Pulmonary artery endothelial cell (primary cell): Measurements from ENCODE around the gene ATG7. TPM values are rescaled to one million over a fixed set of nuclear protein-coding genes. Genes with fewer than 3 reads are reported as not detected.
"Not testable (repeated sequence)": the region's sequence is repeated elsewhere in the genome, so short reads cannot be mapped to it uniquely, and the experiment has no call there.

Experiments used
- DNase-seq: peaks from one replicate; pipeline ENCODE4 v3.0.0-alpha.2; 2011; ENCODE audit warnings: low read depth, low spot score
- total RNA-seq: library from RNA; depleted of rRNA; stranded (reverse); fragments of >200 nt; gene quantifications from 2 replicates; pipeline ENCODE4 v1.2.3, GENCODE V29; 2014

ATG7 gene
- total RNA-seq, 1 donor from 2014 or later = 52.4 TPM

DNA sequence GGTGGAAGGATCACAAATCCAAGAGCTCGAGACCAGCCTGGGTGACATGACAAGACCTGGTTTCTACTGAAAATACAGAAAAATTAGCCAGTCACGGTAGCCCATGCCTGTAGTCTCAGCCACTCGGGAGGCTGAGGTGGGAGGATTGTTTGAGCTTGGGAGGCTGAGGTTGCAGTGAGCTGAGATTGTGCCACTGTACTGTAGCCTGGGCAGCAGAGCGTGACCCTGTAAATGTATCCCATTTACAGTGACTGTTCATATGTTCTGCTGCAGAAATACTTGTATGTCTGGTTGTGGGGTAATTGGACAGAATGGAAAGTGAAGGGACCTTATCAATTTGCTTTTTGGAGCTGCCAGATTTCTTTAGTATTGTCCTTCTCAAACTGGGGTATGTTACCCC lies 24.9 kb downstream of the ATG7 start:
- no peak for DNase-seq

DNA sequence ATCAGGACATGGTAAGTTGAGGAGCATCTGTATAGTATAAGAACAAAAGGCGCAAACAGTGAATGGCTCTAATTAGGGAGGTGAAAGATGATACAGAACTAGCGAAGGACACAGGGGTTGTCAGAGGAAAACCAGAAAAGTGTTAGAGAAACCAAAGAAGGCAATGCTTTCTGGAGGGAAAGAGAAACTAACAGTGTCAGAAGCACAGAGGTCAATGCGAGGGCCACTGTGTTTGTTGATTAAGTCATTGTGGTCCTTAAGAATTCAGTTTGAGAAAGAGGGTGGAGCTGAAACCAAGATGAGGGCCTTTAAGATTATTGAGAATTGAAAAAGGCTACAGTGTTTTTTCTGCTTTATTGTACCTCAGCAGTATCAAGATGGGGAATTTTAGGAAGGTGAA lies 28.8 kb downstream of the ATG7 start:
- DNase-seq = no peak

DNA sequence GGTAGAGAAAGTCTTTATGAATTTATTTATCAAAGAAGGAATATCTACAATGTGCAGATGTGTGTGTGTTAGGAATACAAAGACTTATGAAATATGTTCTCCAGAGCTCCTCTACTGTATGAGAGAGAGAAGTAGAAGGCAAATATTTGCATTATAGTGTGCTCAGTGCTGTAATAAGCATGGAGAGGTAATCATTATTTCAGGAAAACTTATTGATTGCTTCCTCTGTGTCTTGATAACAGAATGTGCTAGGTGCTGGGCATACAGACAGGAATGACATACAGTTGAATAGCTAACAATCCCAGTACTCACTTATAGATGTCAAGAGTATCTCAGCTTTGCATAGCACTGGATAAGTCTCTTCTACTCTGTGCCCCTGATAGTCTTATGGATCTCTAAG lies 30.2 kb downstream of the ATG7 start:
- no peak for DNase-seq

DNA sequence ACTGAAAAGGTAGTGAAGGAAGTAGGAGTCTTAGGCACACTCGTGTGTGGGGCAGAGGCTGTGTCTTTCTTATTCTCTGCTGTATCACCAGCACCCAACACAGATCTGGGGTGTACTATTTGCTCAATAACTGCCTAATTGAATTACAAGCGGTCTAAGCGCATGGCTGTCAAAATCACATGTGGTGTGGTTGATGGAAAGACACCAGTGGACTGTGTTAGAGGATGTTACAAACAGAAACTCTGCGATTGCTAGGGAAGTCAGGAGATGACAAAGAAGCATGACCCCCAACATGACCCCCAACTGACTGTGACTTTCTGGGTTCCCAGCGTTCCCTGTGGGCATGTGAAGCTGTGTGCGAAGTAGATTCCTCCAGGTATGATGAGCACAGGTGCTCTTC lies 32.0 kb downstream of the ATG7 start:
- no peak for DNase-seq

DNA sequence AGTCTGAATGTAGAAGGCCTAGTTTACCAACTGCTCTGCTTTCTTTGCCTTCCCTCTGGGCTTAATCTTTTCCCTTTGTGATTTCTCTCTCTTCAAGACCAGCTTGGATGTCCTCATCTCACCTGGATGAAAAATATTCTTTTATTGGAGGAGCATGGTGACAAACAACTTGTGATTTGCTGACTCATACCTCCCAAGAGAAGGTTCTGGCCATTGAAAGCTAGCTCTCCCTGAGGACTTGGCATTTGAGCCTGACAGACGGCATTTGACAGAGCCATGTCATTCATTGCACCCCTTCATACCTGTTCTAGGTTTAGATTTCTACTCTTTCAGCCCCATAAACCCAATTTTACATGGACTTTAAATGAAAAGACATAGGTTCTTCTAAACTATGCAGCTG lies 33.3 kb downstream of the ATG7 start:
- no peak for DNase-seq

DNA sequence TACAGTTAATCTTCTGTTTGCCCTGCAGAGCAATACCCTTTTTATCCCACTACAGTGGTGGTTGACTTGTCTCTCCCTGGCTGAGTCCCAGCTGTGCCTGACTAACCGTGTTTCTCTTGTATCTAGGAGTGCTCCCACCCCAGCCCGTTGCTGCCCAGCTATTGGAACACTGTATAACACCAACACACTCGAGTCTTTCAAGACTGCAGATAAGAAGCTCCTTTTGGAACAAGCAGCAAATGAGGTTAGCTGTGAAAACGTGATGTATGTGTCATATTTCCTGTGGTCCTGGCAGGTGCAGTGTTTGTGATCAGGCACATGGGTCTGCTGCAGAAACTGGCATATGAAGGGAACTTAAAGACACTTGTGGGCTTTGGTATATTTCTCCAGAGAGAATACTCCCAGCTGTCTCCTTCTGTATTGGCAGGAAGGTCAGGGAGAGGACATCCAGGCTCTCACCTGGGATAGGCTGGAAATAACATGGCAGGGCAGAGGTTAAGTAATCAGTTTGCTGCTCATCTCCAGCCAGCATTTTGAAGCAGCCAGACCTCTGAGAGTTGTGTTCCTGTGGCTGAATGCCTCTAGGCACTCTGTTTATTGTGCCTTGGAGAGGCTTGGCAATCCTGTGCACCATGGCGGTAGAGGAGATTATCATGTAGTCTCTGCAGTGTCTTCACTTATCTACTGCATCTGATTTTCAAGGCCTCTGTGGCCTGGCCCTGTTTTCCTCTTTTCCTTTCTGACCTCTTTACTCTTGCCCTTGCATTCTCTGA lies 34.8 kb downstream of the ATG7 start:
- DNase-seq = peak; percentile 13

DNA sequence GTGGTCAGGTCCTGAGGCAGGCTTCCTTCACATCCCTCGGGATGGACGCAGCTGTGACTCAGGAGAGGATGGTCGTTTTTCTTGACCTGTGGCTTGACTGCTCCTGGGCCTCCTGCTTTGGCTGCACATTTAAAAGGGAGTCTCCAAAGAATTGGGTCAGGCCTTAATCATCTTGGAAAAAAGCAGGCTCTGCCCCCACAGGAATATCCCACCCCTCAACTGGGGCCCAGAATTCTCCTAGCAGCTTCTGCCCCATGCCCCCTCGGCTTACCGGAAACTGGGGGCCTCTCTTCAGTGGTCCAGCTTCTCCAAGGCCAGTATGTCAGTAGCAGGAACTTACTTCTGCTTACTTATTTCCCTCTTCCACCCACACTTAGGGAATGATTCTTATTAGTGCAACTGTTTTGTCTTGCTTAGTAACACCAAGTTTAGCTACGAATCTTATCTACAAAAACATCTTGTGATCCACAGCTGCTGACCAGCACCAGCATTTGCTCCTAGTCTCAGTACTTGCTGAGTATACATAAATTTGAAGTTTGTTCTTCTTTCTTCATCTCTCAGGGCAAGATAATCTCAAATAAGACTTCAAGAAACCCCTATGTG lies 35.7 kb downstream of the ATG7 start:
- DNase-seq = no peak

DNA sequence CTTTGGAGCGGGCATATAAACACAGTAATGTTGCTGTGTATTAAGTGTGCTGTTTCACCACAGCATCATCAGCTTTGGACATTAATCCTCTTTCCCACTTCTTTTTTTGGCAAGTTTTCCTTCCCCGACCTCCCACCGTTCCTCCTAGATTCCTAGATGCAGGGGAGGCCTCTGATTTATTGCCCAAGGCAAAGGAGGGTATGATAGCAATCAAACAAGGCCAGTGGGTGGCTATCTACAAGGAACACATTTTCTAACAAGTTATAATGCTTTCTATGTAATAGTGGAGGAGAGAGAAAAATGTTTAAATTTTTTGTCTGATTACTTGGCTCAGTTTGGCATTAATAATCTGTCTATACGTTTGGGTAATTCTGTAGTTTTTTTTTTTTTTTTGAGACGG lies 38.1 kb downstream of the ATG7 start:
- no peak for DNase-seq

DNA sequence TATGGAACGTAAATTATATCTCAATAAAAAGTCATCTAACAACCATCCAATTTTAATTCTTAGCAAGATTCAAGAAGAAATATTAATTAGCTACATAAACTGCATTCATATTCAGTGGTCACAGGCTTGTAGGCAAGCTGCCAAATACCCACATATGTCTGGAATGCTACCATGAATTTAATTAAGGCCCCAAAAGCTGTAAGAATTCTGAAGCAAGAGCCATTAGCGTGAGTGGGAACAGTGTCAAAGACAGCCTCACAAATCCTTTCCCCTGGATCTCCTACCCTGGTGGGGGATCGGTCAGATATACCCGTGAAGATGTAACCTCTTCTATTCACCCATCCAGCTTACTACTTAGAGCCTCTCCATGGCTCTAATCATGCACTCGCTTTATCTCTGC lies 40.0 kb downstream of the ATG7 start:
- no peak for DNase-seq

DNA sequence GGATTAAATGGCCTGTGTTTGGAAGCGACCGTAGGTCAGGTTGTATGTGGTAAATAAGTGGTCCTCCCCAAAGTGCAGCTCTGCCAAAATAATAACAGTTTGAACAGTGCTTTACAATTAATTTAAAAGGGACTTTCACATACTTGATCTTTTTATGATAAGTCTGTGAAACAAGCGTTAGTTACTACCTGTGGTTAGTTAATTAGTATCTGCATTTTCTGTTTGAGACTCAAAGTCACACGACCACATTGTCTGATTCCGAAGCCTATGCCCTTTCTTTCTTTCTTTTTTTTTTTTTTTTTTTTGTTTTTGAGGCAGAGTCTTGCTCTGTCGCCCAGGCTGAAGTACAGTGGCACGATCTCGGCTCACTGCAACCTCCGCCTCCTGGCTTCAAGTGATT lies 45.1 kb downstream of the ATG7 start:
- no peak for DNase-seq

DNA sequence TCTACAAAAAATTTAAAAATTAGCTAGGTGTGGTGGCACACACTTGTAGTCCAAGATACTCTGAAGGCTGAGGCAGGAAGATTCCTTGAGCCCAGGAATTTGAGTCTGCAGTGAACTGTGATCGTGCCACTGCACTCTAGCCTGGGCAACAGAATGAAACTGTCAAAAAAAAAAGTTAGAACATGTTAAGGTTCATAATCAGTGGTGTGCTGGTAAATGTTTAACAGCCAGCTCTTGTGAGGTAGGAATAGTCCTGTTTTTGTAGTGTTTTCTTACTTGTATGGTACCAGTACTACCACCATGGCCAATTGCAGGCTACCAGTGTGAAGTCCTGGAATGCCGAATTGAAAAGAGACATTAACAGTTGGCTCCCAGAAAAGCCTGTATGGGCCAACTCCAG lies 50.7 kb downstream of the ATG7 start:
- DNase-seq = no peak

DNA sequence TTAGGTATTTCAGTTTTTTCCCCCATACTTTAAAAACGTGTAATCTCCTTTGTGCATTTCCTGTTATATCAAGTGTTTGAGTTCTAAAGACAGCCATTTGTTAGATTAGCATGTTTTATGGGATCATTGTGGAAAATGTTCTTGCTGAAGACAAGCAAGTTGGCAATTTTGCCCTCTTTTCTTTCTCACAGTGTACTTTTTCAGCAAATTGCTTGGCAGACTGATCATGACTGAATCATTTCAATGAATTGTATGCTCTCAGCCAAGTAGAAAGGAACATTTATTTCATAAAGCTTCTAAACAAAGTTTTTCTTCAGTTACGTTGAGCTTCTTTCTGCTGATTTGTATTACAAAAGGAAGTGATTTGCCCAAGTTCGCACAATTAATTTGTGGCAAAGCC lies 51.6 kb downstream of the ATG7 start:
- no peak for DNase-seq

DNA sequence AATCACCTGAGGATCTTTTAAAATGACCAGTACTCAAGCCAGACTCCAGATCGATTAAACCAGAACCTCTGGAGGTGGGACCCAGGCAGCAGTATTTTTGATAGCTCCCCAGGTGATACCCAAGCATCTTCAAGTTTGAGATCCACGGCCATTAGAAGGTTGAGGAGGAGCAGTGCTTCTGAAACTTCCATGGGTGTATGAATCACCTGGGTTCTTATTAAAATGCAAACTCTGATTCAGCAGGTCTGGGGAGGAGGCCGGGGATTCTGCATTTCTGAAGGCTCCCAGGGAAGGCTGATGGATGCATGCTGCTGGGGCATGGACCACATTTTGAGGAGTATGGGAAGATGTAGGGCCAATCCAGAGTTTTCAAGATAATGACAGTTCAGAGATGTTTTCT lies 55.4 kb downstream of the ATG7 start:
- no peak for DNase-seq

DNA sequence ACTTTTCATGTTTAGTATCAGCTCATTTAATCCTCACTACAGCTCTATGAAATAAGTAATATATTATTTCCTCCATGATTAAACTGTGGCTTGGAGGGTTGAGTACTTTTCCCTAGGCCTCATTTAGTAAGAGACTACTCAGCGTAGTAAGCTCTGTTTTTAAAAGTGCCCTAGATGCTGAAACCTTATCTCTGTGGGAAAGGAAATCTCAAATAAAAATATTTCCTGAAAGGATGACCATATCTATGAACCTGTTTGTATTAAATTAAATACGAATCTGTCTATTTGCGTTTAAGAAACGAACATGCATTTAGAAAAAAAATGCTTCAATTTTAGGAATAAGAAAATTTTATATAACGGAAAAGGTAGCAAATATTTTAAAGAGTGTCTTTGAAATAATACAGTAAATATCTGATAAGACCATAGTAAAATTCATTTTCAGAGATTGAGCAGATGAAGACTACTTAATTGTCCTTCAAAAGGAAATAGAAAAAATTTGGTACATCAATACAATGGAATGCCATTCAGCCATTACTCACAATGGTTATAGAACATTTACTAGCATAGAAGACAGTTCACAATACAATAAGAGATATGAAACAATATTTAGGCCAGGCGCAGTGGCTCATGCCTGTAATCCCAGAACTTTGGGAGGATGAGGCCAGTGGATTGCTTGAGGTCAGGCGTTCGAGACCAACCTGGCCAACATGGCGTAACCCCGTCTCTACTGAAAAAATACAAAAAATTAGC lies 56.2 kb downstream of the ATG7 start:
- peak; percentile 47 for DNase-seq

DNA sequence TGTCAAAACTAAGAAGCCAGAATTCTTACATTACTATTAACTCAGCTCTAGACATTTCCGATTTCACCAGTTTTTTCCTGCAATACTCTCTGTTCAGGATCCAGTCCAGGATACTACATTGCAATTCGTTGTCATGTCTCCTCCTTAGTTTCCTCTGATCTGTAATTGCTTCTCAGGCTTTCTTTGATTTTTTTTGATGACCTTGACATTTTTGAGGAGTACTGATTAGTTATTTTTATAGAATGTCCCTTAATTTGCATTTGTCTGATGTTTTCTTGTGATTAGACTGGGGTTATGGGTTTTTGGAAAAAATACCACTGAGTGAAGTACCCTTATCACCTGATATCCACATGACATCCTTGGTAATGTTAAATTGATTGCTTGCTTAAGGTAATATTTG lies 57.6 kb downstream of the ATG7 start:
- DNase-seq = no peak

DNA sequence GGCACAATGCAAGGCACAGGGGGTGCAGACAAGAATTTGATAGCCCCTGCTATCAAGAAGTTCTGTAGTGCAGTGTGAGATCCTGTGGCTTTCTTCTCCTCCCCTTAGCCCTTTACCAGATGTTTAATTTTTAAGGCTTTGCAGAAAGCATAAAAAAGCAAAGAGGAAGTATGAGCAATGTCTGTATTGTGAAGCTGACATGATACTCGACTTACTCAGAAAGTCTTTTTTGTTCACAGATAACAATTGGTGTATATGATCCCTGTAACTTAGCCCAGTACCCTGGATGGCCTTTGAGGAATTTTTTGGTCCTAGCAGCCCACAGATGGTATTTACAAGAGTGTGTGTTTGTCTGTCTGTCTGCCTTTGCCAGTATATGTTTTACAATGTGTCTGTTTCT lies 58.9 kb downstream of the ATG7 start:
- DNase-seq = peak; percentile 19

DNA sequence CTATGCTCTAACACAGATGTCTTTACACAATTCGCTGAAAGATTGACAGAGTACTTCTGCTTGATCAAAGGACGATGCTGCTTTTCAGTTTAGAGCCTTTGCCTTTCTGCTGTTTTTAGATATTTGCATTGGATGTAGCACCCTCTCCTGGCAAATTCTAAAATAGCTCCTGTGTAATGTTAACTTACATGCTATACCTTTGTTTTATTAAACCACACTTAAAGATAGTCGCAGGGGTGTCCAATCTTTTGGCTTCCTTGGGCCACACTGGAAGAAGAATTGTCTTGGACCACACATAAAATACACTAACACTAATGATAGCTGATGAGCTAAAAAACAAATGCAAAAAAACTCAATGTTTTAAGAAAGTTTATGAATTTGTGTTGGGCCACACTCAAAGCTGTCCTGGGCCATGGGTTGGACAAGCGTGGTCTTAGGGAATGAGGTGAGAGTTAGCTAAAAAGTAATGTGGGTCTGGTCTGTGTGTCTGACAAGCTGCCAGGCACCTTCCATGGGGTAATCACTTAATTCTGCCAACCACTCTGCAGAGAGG lies 62.9 kb downstream of the ATG7 start:
- peak; percentile 46 for DNase-seq

DNA sequence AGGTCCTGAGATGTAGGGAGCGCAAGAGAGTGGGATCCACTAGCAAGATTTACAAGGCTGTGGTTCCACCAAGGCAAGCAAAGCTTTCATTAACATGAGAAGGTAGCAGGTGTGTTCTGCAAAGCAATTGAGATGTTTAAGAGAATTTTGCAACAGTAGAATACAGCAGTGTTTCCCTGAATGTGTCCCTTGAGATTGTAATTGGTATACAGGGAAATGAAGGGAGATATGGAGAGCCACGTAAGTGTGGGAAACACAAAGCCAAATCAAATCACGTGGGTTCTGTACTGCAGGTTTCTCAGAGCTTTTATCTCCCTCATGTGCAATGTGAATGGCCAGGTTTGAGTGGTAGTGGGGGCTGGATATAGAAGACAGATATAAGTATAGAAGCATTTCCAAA lies 67.3 kb downstream of the ATG7 start:
- no peak for DNase-seq

DNA sequence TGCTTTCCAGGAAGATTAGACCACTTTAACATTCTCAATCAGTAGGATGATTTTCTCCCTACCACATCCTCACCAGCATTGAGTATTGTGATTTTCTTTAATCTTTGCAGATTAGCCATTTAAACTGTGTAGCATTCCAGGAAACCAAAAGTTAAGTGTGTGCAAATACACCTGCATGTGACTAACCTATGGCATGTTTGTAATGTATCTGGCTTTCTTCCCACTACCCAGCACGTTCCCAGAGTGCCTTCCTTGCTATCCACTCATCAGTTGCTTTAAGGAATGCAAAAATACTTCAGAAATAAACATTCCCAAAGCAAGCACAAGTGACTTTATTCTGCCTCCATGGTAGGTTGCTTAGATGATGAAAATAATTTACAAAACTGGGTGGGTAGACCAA lies 74.2 kb downstream of the ATG7 start:
- DNase-seq = no peak

DNA sequence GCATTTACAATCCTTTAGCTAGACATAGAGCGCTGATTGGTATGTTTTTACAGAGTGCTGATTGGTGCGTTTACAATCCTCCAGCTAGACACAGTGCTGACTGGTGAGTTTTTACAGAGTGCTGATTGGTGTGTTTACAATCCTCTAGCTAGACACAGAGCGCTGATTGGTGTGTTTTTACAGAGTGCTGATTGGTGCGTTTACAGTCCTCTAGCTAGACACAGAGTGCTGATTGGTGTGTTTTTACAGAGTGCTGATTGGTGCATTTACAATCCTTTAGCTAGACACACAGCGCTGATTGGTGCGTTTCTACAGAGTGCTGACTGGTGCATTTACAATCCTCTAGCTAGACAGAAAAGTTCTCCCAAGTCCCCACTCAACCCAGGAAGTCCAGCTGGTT lies 76.7 kb downstream of the ATG7 start:
- not testable (repeated sequence) for DNase-seq

DNA sequence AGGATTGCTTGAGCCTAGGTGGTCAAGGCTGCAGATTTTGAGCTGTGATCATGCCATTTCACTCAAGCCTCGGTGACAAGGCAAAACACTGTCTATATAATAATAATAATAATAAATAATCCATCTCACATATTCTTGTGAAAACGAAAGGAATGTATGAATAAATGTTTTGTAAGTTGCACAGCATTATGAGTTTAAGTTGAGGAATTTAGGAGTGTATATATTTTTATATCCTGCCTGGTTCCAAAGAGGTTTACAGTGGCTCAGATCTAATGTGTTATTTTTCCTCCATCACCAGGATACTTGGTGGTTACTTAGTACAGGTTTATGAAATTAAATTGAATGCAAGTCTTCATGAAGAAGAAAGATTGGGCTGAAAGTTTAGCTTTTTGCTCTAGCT lies 77.2 kb downstream of the ATG7 start:
- no peak for DNase-seq

DNA sequence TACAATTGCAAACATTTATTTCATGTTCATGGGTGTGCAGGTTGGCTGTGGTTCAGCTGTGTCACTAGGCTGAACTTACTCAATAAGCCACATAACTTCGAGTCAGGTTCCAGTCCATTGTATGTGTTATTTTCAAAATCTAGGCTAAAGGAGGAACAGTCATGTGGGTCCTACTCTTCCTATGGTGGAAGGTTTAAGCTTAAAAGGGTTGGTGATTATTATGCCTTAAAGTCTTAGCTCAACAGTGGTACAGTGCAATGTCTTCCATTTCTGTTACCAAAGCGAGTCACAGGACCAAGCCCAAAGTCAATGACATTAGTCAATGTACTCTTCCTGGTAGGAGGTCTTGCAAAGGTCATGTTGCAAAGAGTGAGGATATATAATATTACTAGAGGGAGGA lies 78.2 kb downstream of the ATG7 start:
- DNase-seq = no peak
